Uterus (tissue), 2 donors: ENCODE measurements around the gene SNAP29.

Source experiments
- POLR2A ChIP-seq, 2 donors: fragments of 450-650 bp; IDR thresholded peaks; one replicate each; pipeline ENCODE4 v1.6.1; 2016; ENCODE audit warnings: antibody characterized with exemption in 2 of 2, mild to moderate bottlenecking in 1 of 2, moderate library complexity in 1 of 2
- TF ChIP-seq, protein P1 (sequence below), 4 experiments: fragments of 200-600 bp in 2 of 4; fragments of 450-650 bp in 2 of 4; sonication (generic) in 2 of 4; IDR thresholded peaks; one replicate each; pipeline ENCODE4 v1.5.1; 2016 to 2019; ENCODE audit warnings: antibody characterized with exemption in 4 of 4, mild to moderate bottlenecking in 2 of 4, moderate library complexity in 1 of 4

DNA sequence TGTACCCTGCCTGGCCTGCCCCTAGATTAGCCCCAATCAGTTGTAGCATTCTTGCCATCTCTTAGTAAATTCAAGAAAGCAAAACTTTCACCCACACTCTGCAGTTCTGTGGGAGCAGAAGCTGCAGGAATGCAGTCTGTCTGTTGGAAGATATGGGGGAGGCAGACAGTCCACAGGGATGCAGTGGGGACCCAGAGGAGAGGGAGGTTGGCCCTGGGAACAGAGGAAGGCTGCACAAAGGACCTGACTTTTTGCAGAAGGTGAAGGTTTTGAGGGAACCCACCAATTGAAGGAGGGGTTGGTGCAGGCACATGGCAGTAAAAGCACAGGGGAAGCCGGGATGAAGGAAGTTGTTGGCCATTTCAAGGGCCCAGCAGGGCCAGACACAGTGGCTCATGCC lies 16.5 kb downstream of the SNAP29 start:
- TF ChIP-seq, protein P1, sequence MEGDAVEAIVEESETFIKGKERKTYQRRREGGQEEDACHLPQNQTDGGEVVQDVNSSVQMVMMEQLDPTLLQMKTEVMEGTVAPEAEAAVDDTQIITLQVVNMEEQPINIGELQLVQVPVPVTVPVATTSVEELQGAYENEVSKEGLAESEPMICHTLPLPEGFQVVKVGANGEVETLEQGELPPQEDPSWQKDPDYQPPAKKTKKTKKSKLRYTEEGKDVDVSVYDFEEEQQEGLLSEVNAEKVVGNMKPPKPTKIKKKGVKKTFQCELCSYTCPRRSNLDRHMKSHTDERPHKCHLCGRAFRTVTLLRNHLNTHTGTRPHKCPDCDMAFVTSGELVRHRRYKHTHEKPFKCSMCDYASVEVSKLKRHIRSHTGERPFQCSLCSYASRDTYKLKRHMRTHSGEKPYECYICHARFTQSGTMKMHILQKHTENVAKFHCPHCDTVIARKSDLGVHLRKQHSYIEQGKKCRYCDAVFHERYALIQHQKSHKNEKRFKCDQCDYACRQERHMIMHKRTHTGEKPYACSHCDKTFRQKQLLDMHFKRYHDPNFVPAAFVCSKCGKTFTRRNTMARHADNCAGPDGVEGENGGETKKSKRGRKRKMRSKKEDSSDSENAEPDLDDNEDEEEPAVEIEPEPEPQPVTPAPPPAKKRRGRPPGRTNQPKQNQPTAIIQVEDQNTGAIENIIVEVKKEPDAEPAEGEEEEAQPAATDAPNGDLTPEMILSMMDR (IDR thresholded peaks at IDR 0.05), result no peak
- no peak for TF ChIP-seq POLR2A (IDR thresholded peaks at IDR 0.05)
